HepG2 (cell line): Measurements from ENCODE around the gene ADGRV1. TPM values are rescaled to one million over a fixed set of nuclear protein-coding genes. Genes with fewer than 3 reads are reported as not detected.

Experiments
- DDIT3 ChIP-seq: sonication (generic); formaldehyde crosslinking; IDR thresholded peaks from 2 replicates; pipeline ENCODE4 v1.4.0; 2020; ENCODE audit warnings: mild to moderate bottlenecking, missing genetic modification reagents
- NFE2L2 ChIP-seq: fragments of 150-350 bp; IDR thresholded peaks from 2 replicates; pipeline ENCODE4 v1.6.1; 2014; ENCODE audit warnings: low read length
- PAXIP1 ChIP-seq: sonication (generic); formaldehyde crosslinking; conservative IDR thresholded peaks from 2 replicates; pipeline ENCODE4 v1.4.0; 2020; ENCODE audit warnings: mild to moderate bottlenecking, missing genetic modification reagents, moderate library complexity
- RERE ChIP-seq: IDR thresholded peaks from 2 replicates; pipeline ENCODE4 v1.6.1; 2016; ENCODE audit warnings: low read depth, missing genetic modification reagents, missing compliant biosample characterization
- SRF ChIP-seq: IDR thresholded peaks from 2 replicates; pipeline ENCODE4 v1.6.1; 2011; ENCODE audit warnings: mild to moderate bottlenecking, low read depth, low read length, moderate library complexity
- ZNF12 ChIP-seq: sonication (generic); formaldehyde crosslinking; IDR thresholded peaks from 2 replicates; pipeline ENCODE4 v1.5.0; 2020; ENCODE audit warnings: missing genetic modification reagents
- ZNF607 ChIP-seq: sonication (generic); formaldehyde crosslinking; IDR thresholded peaks from 2 replicates; pipeline ENCODE4 v1.5.1; 2020; ENCODE audit warnings: missing genetic modification reagents, mild to moderate bottlenecking, borderline replicate concordance
- polyA plus RNA-seq, 8 experiments: library from polyadenylated mRNA; depleted of rRNA in 3 of 8; stranded (reverse) in 7 of 8; unstranded in 1 of 8; fragments of >200 nt; fragmentation: Illumina TruSeq in 4 of 8; extraction: Trizol in 4 of 8; gene quantifications; 2 replicates each; pipeline versions ENCODE4 v1.2.1 to v1.2.3, GENCODE V29; 2011 to 2016; ENCODE audit warnings: low read depth in 4 of 8, missing spikeins in 1 of 8, mixed read lengths in 1 of 8; ENCODE audit not compliant: insufficient read depth in 1 of 8
- total RNA-seq, 5 experiments: library from RNA; depleted of rRNA; stranded (reverse); fragments of >200 nt; fragmentation: Illumina TruSeq; extraction: Trizol; gene quantifications; 2 replicates each; pipeline ENCODE4 v1.2.3, GENCODE V29; 2016; ENCODE audit warnings: low read depth in 1 of 5

Gene ADGRV1
- total and polyA plus RNA-seq, 2 of the 13 experiments (the other 11 are each of a cell fraction or from before 2014, with no cell fraction given) = 1.7 to 3.9 TPM

DNA sequence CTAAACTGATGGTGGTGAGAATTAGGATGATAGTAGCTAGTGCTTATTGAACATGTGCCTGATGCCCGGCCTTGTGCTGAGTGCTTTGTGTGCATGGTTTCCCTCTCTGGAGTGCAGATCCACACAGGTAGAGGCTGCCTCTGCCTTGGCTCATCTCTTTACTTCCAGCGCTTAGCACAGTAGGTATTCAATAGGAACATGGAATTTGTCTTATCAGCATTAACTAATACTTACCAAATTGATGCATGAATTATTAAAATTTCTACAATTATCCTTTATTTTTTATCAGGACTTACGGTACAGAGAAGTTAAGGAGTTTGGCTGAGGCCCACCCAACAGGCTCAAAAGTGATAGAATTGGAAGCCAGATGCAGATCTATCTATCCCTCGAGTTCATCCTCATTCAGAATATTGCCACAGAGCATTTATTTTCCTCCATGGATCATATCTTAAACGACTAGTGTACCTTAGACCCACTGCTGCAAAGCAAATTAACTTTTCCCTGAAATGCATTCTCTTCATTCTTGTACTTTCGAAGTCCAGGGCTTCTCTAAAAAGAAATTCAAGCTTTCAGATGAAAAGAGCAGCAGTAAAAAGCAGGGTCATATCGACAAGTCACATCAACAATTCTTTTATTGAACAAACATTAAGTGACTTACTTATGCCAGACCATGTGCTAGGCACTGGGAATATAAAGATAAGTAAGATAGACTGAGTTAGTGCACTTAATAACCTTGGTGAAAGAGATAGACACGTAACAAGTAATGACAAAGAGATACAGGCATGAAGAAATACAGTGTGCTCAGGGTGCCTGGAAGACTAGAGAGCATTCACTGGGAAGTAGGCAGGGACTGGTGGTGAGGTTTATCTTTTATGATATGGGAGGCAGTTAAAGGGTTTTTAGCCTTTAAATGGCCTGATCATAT is 534.5 kb downstream of the ADGRV1 start (continued):
- TF ChIP-seq RERE (CRISPR knock-in tag) = no peak
- no peak for TF ChIP-seq ZNF12 (CRISPR knock-in tag)
- TF ChIP-seq ZNF607 = no peak
- no peak for TF ChIP-seq NFE2L2
- TF ChIP-seq SRF = no peak
- TF ChIP-seq PAXIP1 (CRISPR knock-in tag) = peak; percentile 60
- no peak for TF ChIP-seq DDIT3 (CRISPR knock-in tag)
